Osteoblast (primary cell): ENCODE results near the gene FOSL1. TPM values are rescaled to one million over a fixed set of nuclear protein-coding genes. Genes with fewer than 3 reads are reported as not detected.

ENCODE experiments used
- DNase-seq: peaks from one replicate; pipeline ENCODE4 v3.0.0; 2011; ENCODE audit warnings: low spot score, mixed read lengths; ENCODE audit not compliant: insufficient read length; ENCODE audit errors: missing footprints
- H2AFZ ChIP-seq: 2 replicates; pipeline ENCODE4 v1.6.0; 2011; ENCODE audit warnings: mild to moderate bottlenecking, low read length
- H3K27ac ChIP-seq: 2 replicates; pipeline ENCODE4 v1.5.1; 2011; ENCODE audit warnings: mild to moderate bottlenecking, low read depth, low read length, moderate library complexity
- H3K27me3 ChIP-seq: 2 replicates; pipeline ENCODE4 v1.6.0; 2012; ENCODE audit warnings: mild to moderate bottlenecking, control low read depth, inconsistent platforms, low read length, moderate library complexity; ENCODE audit not compliant: insufficient read depth
- H3K36me3 ChIP-seq: 2 replicates; pipeline ENCODE4 v1.5.1; 2011; ENCODE audit warnings: mild to moderate bottlenecking, low read length, control low read depth, moderate library complexity; ENCODE audit not compliant: insufficient read depth
- H3K4me1 ChIP-seq: 2 replicates; pipeline ENCODE4 v1.5.1; 2011; ENCODE audit warnings: mild to moderate bottlenecking, low read length, control low read depth, moderate library complexity; ENCODE audit not compliant: insufficient read depth
- H3K4me2 ChIP-seq: 2 replicates; pipeline ENCODE4 v1.6.0; 2011; ENCODE audit warnings: mild to moderate bottlenecking, low read length; ENCODE audit not compliant: insufficient read depth
- H3K4me3 ChIP-seq: fragments of 200-600 bp; sonication (generic); 3 replicates; pipeline ENCODE4 v1.5.1; 2012; ENCODE audit warnings: mild to moderate bottlenecking, low read length, inconsistent platforms; ENCODE audit not compliant: insufficient read depth
- H3K79me2 ChIP-seq: 2 replicates; pipeline ENCODE4 v1.6.0; 2012; ENCODE audit warnings: mild to moderate bottlenecking, low read length, control low read depth, inconsistent platforms; ENCODE audit not compliant: insufficient read depth
- H3K9me3 ChIP-seq: 2 replicates; pipeline ENCODE4 v1.5.1; 2011; ENCODE audit warnings: low read depth, low read length, control low read depth
- H4K20me1 ChIP-seq: 2 replicates; pipeline ENCODE4 v1.6.0; 2012; ENCODE audit warnings: mild to moderate bottlenecking, low read length, control low read depth; ENCODE audit not compliant: insufficient read depth
- CTCF ChIP-seq: IDR thresholded peaks from 2 replicates; pipeline ENCODE4 v1.5.1; 2011; ENCODE audit warnings: mild to moderate bottlenecking, low read depth, low read length, moderate library complexity; ENCODE audit errors: extremely low read depth
- total RNA-seq: library from RNA; depleted of rRNA; stranded (reverse); fragments of >200 nt; gene quantifications from 2 replicates; pipeline ENCODE4 v1.2.3, GENCODE V29; 2012

The FOSL1 gene
- total RNA-seq, 1 donor: 13.0 TPM

- H3K79me2 ChIP-seq: no peaks in the 10 kb centered on the region
- no peaks in the 10 kb centered on the region for H3K9me3 ChIP-seq
- no peak overlapping the region for H3K27ac ChIP-seq
- no peak overlapping the region for H3K4me2 ChIP-seq
- H3K36me3 ChIP-seq: no peaks in the 10 kb centered on the region
- DNase-seq: no peak
- H2AFZ ChIP-seq: no peak overlapping the region
- no peaks in the 10 kb centered on the region for H3K27me3 ChIP-seq
- no peak overlapping the region for H3K4me3 ChIP-seq
- TF ChIP-seq CTCF: no peak
- H3K4me1 ChIP-seq: peaks cover 20% of the 10 kb centered on the region
- no peaks in the 10 kb centered on the region for H4K20me1 ChIP-seq
Measured at GRCh38 chr11:65942531-65942930, 42.3 kb upstream of the FOSL1 start.

GRCh38 chr11:65941720-65942310, 41.6 kb upstream of the FOSL1 start:
- Histone ChIP-seq H3K4me1 (peaks cover 20% of the 10 kb centered on the region), H3K4me2 (peak overlapping the region; percentile 66)

GRCh38 chr11:65937766-65938165, 37.6 kb upstream of the FOSL1 start:
- H3K27me3 ChIP-seq: no peaks in the 10 kb centered on the region
- TF ChIP-seq CTCF: no peak

More at GRCh38 chr11:65941720-65942310, 41.6 kb upstream of the FOSL1 start:
- Histone ChIP-seq H3K79me2 (no peaks in the 10 kb centered on the region), H3K4me3 (no peak overlapping the region), H3K27ac (peak overlapping the region; percentile 73), H3K27me3 (no peaks in the 10 kb centered on the region), H3K36me3 (no peaks in the 10 kb centered on the region), H3K9me3 (no peaks in the 10 kb centered on the region), H4K20me1 (no peaks in the 10 kb centered on the region), H2AFZ (peak overlapping the region; percentile 84)
- no peak for TF ChIP-seq CTCF
- DNase-seq: no peak

GRCh38 chr11:65934014-65934413, 33.8 kb upstream of the FOSL1 start:
- Histone ChIP-seq H3K4me3 (no peak overlapping the region), H3K79me2 (no peaks in the 10 kb centered on the region), H3K4me2 (no peak overlapping the region), H3K27ac (no peak overlapping the region), H3K27me3 (no peaks in the 10 kb centered on the region), H2AFZ (no peak overlapping the region), H3K4me1 (peaks cover 15% of the 10 kb centered on the region), H3K9me3 (no peaks in the 10 kb centered on the region), H3K36me3 (no peaks in the 10 kb centered on the region), H4K20me1 (no peaks in the 10 kb centered on the region)
- DNase-seq: no peak
- TF ChIP-seq CTCF: no peak

More at GRCh38 chr11:65937766-65938165, 37.6 kb upstream of the FOSL1 start:
- Histone ChIP-seq H3K4me1 (peaks cover 20% of the 10 kb centered on the region), H4K20me1 (no peaks in the 10 kb centered on the region), H3K79me2 (no peaks in the 10 kb centered on the region), H3K27ac (no peak overlapping the region), H3K36me3 (no peaks in the 10 kb centered on the region), H3K4me2 (no peak overlapping the region), H3K4me3 (no peak overlapping the region), H2AFZ (no peak overlapping the region), H3K9me3 (no peaks in the 10 kb centered on the region)
- no peak for DNase-seq
